Stimulated activated CD8-positive, alpha-beta memory T cell treated with anti-CD3 and anti-CD28 coated beads, Interleukin-15, amount 100 ng/mL, for 1 hour (primary cell): ENCODE results near the gene SCAND1.

Experiments used
- DNase-seq: peaks from one replicate; pipeline ENCODE4 v3.0.0-alpha.2; 2020; ENCODE audit warnings: low read depth

SCAND1 gene

GRCh38 chr20:35904982-35905663 is 49.2 kb downstream of the SCAND1 start:
- DNase-seq = no peak

GRCh38 chr20:35903843-35904242 is 50.5 kb downstream of the SCAND1 start:
- no peak for DNase-seq
